IPS DF 4.7 (cell line): ENCODE data around the gene ITPA.

Experiments
- DNase-seq: peaks from one replicate; pipeline ENCODE4 v3.0.0-alpha.2; 2013; ENCODE audit warnings: low spot score; ENCODE audit errors: extremely low read depth

The ITPA gene

DNA sequence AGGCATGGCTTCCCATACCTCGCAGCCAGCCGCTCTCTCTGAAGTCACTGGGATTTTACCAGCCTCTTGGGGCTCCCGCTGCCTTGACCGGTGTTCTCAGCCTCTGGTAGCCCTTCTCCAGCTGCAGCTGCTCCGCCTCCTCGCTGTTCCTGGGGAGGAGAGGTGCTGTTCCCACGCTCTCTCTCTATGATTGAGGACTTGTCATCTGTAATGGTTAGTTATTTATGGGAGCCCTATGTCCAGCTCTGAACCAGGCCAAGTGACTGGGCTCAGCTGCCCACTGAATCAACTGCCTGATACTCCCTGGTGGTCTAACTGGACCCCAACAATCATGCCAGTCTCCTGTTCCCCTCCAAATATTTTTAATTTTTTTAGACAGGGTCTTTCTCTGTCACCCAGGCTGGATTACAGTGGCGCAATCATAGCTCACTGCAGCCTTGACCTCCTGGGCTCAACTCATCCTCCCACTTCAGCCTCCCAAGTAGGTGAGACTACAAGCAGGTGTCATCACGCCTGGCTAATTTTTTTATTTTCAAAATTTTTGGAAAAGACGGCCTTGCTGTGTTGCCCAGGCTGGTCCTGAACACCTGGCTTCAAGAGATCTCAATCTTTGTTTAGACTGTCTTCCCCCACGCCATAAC, 34.5 kb downstream of the ITPA start:
- no peak for DNase-seq

DNA sequence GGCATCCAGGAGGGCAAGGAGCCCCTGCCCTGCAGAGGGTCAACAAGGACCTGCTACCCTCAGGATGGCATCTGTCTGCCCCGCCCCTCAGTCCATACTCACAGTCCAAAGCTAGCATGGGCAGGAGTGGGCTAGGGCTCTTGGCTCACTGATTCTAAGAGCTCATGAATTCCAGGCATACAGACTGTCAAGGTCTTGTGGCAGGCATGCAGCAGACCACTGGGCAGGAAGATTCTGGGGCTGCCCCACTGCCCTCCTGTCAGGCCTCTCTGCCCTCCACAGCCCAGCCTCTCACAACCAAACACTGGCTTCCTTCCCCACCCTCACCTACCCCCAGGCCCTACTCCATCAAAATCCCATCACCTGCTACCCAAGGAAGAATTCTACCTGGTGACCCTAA, 35.3 kb downstream of the ITPA start:
- no peak for DNase-seq

DNA sequence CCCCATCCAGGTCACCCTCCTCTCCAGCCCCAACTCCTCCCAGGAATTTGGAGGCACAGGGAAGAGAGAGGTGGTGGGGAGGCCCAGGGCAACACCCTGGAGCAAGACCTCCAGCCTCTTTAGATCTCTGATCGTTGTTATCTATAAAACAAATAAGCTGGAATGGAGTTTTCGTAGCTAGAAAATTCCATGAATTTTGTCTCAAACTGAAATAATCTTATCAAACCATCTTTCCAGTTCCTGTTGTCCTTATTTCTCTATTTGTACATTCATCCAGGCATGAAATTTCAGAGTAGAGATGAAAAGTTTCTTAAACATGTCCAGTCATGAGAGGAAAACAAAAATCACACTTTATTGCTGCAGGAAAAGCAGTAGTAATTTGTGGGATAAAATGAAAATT, 35.9 kb downstream of the ITPA start:
- DNase-seq = no peak

DNA sequence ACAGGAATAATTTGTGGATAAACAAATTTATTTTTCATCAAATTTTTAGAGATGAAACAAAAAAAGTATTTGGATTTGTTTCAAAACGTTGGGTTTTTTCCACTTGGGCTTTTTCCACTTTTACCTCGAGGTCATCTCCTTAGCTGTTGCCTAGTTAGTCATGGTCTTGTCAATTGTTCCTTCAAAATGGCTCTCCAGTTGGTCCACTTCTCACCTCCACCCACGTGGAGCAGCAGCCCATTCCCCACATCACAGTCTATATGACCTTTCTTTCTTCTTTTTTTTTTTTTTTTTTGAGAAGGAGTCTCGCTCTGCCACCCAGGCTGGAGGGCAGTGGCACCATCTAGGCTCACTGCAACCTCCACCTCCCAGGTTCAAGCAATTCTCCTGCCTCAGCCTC, 36.4 kb downstream of the ITPA start:
- no peak for DNase-seq

DNA sequence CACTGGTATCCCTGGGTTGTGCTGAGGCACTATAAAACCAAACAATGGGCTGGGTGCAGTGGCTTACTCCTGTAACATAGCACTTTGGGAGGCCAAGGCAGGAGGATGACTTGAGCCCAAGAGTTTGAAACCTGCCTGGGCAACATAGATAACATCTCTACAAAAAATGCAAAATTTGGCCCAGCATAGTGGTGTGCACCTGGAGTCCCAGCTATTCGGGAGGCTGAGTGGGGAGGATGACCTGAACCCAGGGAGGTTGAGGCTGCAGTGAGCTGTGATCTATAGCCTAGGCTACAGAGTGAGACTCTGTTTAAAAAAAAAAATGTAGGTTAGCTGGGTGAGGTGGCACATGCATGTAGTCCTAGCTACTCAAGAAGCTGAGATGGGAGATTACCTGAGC, 37.4 kb downstream of the ITPA start:
- no peak for DNase-seq

DNA sequence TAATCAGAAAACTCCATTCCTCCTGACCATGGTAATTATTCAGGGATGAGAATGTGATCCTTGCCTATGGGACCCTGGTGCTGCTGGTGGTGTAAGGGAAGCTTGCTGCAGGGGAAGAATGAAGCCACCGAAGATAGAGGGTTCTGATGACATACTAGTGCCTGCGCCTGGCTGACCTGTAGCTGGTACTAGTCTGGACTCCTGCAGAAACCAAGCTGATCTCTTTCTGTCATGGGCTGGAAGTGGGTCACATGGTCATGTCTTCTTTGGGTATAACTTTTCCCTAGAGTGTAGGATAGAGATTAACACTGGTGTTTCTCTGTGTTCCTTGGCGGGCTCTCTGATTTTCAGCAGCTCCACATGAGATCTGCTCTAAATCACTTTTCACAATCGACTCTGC, 38.3 kb downstream of the ITPA start:
- DNase-seq = no peak

DNA sequence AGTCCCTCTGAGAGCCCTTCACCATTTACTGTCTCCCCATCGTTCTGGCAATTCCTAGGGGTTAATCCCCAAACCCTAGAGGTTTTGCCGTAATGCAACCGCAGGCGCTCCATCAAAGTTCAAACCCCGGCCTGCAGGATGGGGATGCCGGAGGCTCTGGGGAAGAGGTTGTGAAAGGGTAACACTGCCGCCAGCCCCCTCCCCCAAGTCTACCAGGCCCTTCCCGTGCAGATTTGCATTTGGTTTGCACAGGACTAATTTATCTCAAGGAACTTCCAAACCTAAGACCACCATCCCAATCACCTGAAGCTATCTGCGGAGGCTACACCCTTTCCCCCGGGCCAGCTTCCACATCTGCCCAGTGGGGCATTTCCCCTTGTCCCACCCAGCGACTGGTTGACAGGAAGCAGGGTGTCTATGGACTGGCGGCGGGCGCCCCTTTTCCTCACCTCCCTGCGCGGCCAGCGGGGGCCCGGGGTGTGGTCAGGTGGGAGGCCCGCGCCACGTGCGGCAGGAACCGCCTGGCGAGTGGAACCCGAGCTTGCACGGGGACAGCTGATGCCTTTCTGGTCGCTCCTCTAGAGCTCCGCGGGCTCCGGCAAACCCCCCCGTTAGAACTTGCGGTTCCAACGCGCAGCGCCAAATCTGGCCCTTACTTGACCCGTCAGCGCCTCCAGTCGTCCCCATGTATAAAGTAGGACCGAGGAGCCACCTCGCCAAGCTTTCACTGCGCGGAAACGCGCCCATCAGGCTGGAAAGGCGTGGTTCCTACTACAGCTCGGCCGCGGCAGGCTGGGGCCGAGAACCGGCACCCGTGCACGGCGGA, 39.1 kb downstream of the ITPA start:
- DNase-seq = no peak

DNA sequence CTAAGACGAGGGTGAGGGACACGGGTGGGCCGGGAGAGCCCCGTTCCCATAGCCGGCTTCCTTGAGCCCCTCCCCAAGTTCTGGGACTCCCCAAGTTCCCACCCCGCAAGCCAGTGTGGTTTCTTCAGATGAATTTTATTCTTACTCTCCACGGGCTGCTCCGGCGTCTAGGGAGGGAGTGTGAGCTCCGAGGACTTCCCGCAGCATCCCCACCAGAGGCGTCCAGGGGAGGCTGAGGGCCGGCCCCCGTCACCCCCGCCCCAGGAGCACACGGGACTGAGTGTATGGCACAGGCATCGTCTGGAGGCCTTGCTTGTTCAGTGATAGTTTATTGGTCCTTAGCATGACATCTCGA, 39.7 kb downstream of the ITPA start:
- DNase-seq = no peak

DNA sequence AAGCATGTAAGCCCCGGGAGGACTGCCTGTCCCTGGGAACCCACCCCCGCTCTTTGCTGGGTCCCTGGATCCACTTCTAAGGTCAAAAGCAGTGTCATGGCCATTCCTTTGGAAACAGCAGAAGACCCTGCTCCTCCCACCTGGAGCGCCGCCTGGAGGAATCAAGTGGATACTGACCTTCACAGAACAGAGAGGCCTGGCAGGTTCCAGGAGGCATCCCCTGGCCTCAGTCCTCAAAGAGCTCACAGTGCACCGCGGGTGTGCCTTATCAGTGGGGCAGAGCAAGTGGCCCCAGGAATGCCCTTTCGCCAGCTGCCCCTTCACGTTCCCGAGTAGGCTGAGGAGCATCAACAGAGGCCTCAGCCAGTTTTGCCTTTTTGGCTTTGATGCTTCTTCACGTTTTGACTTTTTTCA, 40.8 kb downstream of the ITPA start:
- DNase-seq = no peak

DNA sequence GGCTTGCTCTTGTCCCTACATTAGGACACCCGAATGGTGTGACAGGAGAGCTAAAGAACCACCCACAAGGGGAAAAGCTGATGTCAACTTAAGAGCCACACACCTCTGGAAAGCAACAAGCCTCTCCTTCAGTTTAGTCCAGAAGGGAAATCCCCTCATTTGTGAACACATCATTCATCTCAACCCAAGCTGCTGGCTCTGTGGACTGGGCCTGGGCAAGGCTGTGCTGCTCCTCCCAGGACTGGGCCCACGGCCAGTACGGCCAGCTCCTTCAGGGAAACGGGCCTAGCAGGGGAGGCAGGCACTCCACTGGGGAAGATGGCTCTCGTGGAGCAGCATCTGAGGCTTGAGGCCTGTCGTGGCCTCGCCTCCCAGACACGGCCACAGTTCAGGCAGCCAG, 42.5 kb downstream of the ITPA start:
- DNase-seq = no peak

DNA sequence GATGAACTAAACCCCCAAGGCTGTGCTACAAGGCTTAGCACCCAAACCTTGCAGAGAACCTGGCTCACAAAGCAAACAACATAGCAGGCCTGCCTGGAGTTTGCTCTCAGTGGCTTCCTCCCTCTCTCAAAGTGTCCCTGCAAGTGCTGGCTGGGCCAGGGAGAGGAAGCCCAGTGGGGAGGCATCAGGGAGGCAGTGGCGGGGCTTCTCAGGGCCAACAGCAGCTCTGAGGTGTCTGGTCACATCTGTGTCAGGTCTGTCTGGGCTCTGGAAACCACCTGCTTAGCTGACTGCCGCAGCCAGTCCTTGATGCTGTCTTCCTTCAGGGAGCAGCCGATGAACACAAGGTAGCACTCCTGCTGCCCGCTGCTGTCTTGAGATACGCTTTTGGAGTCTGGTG, 46.4 kb downstream of the ITPA start:
- DNase-seq = no peak

DNA sequence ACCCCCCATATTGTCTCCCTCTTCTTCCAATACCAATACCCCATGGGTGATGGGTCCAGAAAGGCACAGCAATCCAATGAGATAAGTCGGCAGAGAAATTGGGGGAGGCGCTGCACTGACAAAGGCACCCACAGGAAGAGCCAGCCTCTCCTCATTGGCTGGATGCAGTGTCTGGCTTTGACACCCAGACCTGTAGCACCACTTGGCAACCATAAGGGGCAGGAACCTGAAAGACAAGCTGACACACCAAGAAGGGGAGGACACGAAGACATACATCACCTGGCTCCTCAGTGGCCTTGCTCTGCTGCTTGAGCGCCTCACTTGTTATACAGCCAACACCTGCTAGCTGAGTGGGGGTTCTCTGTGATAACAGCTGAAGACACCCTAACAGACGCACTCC, 49.1 kb downstream of the ITPA start:
- DNase-seq = no peak

DNA sequence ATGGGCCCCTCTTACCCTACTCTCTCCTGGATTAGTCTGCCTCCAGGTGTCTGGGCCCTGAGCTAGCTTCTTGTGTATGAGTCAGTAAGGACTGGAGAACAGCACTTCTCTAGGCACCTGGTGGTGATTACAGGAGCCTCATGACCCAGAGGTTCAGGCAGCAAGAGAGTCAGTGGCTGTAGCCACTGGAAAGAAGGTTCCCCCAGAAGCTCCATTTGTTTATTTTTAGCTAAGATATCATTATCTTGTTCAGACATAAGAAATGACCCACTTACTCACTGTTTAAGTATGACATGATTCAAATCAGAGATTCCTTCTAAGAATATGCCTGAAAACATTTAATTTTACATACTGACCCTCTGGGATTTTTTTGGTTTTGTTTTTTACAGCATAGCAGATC, 53.3 kb downstream of the ITPA start:
- no peak for DNase-seq

DNA sequence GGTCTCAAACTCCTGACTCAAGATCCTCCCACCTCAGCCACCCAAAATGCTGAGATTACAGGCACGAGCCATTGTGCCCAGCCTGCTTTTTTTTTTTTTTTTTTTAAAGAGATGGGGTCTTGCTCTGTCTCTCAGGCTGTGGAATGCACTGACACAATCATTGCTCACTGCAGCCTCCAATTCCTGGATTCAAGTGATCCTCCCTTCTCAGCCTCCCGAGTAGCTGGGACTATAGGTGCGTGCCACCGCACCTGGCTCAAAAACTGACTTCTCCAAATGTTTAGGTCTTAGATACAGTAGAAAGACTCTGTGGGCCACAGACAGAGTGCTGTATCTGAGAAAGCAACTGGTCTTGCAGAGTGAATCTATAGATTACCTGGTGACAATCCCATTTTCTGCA, 60.8 kb downstream of the ITPA start:
- no peak for DNase-seq

DNA sequence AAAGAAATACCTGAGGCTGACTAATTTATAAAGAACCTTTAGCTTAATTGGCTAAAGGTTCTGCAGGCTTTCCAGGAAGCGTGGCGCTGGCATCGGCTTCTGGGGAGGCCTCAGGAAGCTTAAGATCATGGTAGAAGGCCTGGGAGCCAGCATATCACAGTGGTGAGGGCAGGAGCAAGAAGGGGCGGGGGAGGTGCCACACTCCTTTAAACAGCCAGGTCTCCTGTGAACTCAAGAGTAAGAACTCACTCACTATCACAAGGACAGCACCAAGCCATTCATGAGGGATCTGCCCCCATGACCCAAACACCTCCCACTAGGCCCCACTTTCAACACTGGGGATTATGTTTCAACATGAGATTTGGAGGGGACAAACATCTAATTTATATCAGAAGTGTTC, 64.1 kb downstream of the ITPA start:
- no peak for DNase-seq
